Keratinocyte (primary cell): Measurements from ENCODE around the gene NFATC1.

Experiments
- EZH2 ChIP-seq: IDR thresholded peaks from one replicate; pipeline ENCODE4 v1.6.1; 2012; ENCODE audit warnings: inconsistent platforms, mild to moderate bottlenecking, low read length, moderate library complexity
- TF ChIP-seq, protein P1 (sequence below), 3 experiments: IDR thresholded peaks in 1 of 3; conservative IDR thresholded peaks in 1 of 3; optimal IDR thresholded peaks in 1 of 3; 2 replicates in 2 of 3; 3 replicates in 1 of 3; pipeline versions ENCODE3 to v1.5.1; 2011; ENCODE audit warnings: low read length in 3 of 3, mild to moderate bottlenecking in 3 of 3, moderate library complexity in 2 of 3, control low read depth in 1 of 3, inconsistent platforms in 1 of 3; ENCODE audit not compliant: insufficient read depth in 2 of 3; ENCODE audit errors: extremely low read depth in 1 of 3

DNA sequence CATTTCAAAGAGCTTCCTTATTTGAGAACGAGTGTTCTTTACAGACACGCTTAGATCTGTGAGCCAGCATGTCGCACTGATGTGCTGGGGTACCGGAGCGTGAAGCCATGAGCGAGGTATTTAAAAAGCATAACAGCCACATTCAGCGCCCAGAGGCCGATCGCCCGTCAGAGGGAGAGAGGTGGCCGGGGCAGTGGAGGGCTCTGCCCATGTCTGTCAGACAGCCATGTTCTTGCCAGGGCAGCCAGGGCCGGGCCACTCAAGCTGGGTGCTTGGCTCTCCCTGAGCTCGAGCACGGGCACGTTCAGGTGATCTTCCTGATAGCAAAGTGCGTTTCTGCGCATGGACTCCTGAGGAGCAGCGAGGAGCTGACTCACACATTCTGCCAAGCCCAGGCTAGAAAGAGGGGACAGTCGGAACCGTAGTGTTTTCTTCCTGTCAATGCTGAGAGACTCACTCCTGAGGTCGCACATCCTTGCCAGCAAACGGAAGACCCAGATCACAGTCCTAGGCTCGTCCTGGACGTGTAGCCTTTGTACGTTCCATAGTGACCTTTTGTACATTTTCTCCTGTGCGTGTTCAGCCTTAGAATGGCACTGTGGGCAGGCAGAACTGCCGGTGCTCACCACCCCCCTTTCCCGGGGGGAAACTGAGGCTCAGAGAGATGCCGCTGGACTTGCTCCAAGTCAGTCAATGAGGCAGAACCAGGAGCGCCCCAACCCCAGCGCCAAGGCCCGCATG lies 100.7 kb downstream of the NFATC1 start:
- TF ChIP-seq, protein P1, sequence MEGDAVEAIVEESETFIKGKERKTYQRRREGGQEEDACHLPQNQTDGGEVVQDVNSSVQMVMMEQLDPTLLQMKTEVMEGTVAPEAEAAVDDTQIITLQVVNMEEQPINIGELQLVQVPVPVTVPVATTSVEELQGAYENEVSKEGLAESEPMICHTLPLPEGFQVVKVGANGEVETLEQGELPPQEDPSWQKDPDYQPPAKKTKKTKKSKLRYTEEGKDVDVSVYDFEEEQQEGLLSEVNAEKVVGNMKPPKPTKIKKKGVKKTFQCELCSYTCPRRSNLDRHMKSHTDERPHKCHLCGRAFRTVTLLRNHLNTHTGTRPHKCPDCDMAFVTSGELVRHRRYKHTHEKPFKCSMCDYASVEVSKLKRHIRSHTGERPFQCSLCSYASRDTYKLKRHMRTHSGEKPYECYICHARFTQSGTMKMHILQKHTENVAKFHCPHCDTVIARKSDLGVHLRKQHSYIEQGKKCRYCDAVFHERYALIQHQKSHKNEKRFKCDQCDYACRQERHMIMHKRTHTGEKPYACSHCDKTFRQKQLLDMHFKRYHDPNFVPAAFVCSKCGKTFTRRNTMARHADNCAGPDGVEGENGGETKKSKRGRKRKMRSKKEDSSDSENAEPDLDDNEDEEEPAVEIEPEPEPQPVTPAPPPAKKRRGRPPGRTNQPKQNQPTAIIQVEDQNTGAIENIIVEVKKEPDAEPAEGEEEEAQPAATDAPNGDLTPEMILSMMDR (optimal IDR thresholded peaks at IDR 0.05 in 1 of 3, IDR thresholded peaks at IDR 0.05 in 1 of 3, conservative IDR thresholded peaks at IDR 0.05 in 1 of 3; ENCODE audit: extremely low read depth in 1 of 3, insufficient read depth in 2 of 3, low read length in 3 of 3): no peak
- no peak for TF ChIP-seq EZH2
